HG03442 (cell line): ENCODE results near the gene ARMC8.

ENCODE experiments used
- ATAC-seq: cut with Tn5 transposase; IDR thresholded peaks from one replicate; pipeline ENCODE4 v1.9.1; 2021; ENCODE audit warnings: mild to moderate bottlenecking, moderate library complexity; ENCODE audit not compliant: unreplicated experiment

The ARMC8 gene

GRCh38 chr3:138340511-138340910, 153.4 kb downstream of the ARMC8 start:
- ATAC-seq: no peak

- no peak for ATAC-seq
Observed at GRCh38 chr3:138344754-138345153, 157.7 kb downstream of the ARMC8 start.
